ENCODE measurements around the gene RLN3. TPM values are rescaled to one million over a fixed set of nuclear protein-coding genes. Genes with fewer than 3 reads are reported as not detected.

Gene RLN3
- total and polyA plus RNA-seq, 2 of the 8 experiments (the other 6 are each of a cell fraction or from before 2014, with no cell fraction given), result not detected

- H3K23me2 ChIP-seq (ENCODE audit: low read depth, low read length), result peaks cover 12% of the 10 kb centered on the region; the same call in 1 of the 2 replicates
- no peak overlapping the region for H3K27ac ChIP-seq (ENCODE audit: low read depth, low read length)
- H4K8ac ChIP-seq (ENCODE audit: extremely low read depth, insufficient read depth, low read length), result no peak overlapping the region
- H2BK12ac ChIP-seq (ENCODE audit: low read depth, low read length), result no peak overlapping the region
- H3K56ac ChIP-seq (replicated peaks; ENCODE audit: insufficient read length, low read depth, low read length), result no peak overlapping the region
- H3K9ac ChIP-seq (replicated peaks in 1 of 4; ENCODE audit: extremely low read depth in 1 of 4, low read depth in 3 of 4, low read length in 3 of 4), result no peak overlapping the region
- peaks cover 0 to 2% of the 10 kb centered on the region in 2 experiments for H4K20me1 ChIP-seq (replicated peaks in 1 of 2; ENCODE audit: control insufficient read depth in 1 of 2, insufficient read depth in 2 of 2, low read length in 2 of 2)
- no peak overlapping the region for H2BK20ac ChIP-seq (ENCODE audit: low read length)
- no peaks in the 10 kb centered on the region for H3K79me2 ChIP-seq (ENCODE audit: control insufficient read depth in 1 of 2, insufficient read depth in 2 of 2, low read length in 2 of 2)
- no peak overlapping the region for H3K4me2 ChIP-seq (ENCODE audit: insufficient read depth in 1 of 2, low read depth in 2 of 2, low read length in 2 of 2)
- H3K4me1 ChIP-seq (replicated peaks in 1 of 4; ENCODE audit: control insufficient read depth in 3 of 4, insufficient read depth in 4 of 4, low read length in 3 of 4), result peaks cover 0 to 8% (median 2%) of the 10 kb centered on the region in 4 experiments; a peak in 4 of 7 replicates
- no peak overlapping the region for H3K4ac ChIP-seq (replicated peaks; ENCODE audit: insufficient read length, low read depth, low read length)
- H2BK5ac ChIP-seq (ENCODE audit: low read depth, low read length), result no peak overlapping the region
- H2AK5ac ChIP-seq (ENCODE audit: low read depth, low read length), result no peak overlapping the region
- no peak overlapping the region for H3K14ac ChIP-seq (ENCODE audit: insufficient read length)
- no peak overlapping the region for H2BK120ac ChIP-seq (replicated peaks; ENCODE audit: low read depth, low read length)
- no peak overlapping the region for H3K23ac ChIP-seq (ENCODE audit: insufficient read length)
- H3K79me1 ChIP-seq (ENCODE audit: low read depth, low read length), result no peaks in the 10 kb centered on the region
- H3K18ac ChIP-seq (ENCODE audit: extremely low read depth, low read length), result no peak overlapping the region
- no peaks in the 10 kb centered on the region for H3K36me3 ChIP-seq (ENCODE audit: control insufficient read depth in 2 of 4, insufficient read depth in 4 of 4, low read length in 3 of 4)
- FAIRE-seq (no peak), DNase-seq (ENCODE audit: low read depth in 1 of 2, low spot score in 2 of 2) (no peak)
- no peaks in the 10 kb centered on the region; a peak in 1 of 4 replicates for H3K9me3 ChIP-seq (ENCODE audit: insufficient read depth in 2 of 2, low read depth in 1 of 2, low read length in 1 of 2)
- H4K91ac ChIP-seq (replicated peaks; ENCODE audit: insufficient read length, low read length), result no peak overlapping the region
- no peak overlapping the region for H2BK15ac ChIP-seq (ENCODE audit: low read length)
- ChIA-PET POLR2A (ENCODE audit: partially characterized antibody) (interaction anchor here (1.3 to 1.9 kb wide), 2 partner anchors 19 to 173 kb away, joined by 3 to 6 read pairs; no protein-coding TSS in a partner anchor), CTCF (ENCODE audit: partially characterized antibody) (interaction anchor here (0.6 to 2.8 kb wide), 7 partner anchors 8 to 175 kb away, joined by 3 to 25 read pairs (median 4); partner anchors contain the start of gene MISP3)
- 89% methylated on average over 2 of the region's 3 CpGs; no CpG with 5 or more reads in 1 of the 2 experiments for WGBS, 2 experiments (ENCODE audit: extremely low coverage in 1 of 2, insufficient coverage in 1 of 2, insufficient read length in 1 of 2, insufficient replicate concordance in 2 of 2, low coverage in 1 of 2, low lambda C conversion rate in 2 of 2, missing lambda C conversion rate in 1 of 2)
- H4K5ac ChIP-seq (ENCODE audit: insufficient read length, low read depth, low read length), result no peak overlapping the region
- H3K4me3 ChIP-seq (ENCODE audit: extremely low read depth in 1 of 4, insufficient read depth in 2 of 4, low read depth in 3 of 4, low read length in 4 of 4), result no peak overlapping the region
- peaks cover 5 to 19% (median 14%) of the 10 kb centered on the region in 4 experiments for H3K27me3 ChIP-seq (replicated peaks in 1 of 4; ENCODE audit: control insufficient read depth in 3 of 4, extremely low read depth in 1 of 4, insufficient read depth in 3 of 4, low read length in 3 of 4)
- no peak overlapping the region for H2AFZ ChIP-seq (ENCODE audit: low read length)
- no peak for TF ChIP-seq SUZ12 (IDR thresholded peaks at IDR 0.05; ENCODE audit: low read length)
- TF ChIP-seq MAFK (IDR thresholded peaks at IDR 0.05; ENCODE audit: low read depth, low read length), result no peak
- TF ChIP-seq SP1 (IDR thresholded peaks at IDR 0.05; ENCODE audit: low read depth, low read length), result no peak
- TF ChIP-seq SIRT6 (IDR thresholded peaks at IDR 0.05; ENCODE audit: low read length), result no peak
- no peak for TF ChIP-seq POLR2A (IDR thresholded peaks at IDR 0.05; ENCODE audit: control extremely low read depth in 1 of 2, low read depth in 2 of 2, low read length in 2 of 2)
- TF ChIP-seq ATF3 (IDR thresholded peaks at IDR 0.05; ENCODE audit: insufficient read depth, low read depth, low read length), result no peak
- no peak for TF ChIP-seq POU5F1 (IDR thresholded peaks at IDR 0.05; ENCODE audit: low read depth, low read length)
- TF ChIP-seq POLR2AphosphoS5 (IDR thresholded peaks at IDR 0.05; ENCODE audit: low read depth, low read length), result no peak
These were observed 27.4 kb downstream of the RLN3 start for GRCh38 chr19:14055396-14055795.
